Muscle layer of duodenum (tissue), 2 donors: ENCODE data around the gene GNAQ.

Source experiments
- H3K27ac ChIP-seq: one replicate; pipeline ENCODE4 v1.7.0; 2013; ENCODE audit warnings: mild to moderate bottlenecking, low read length
- H3K27me3 ChIP-seq: one replicate; pipeline ENCODE4 v1.7.0; 2013; ENCODE audit warnings: low read depth, mild to moderate bottlenecking, control low read depth, low read length
- H3K36me3 ChIP-seq, 2 donors: one replicate each; pipeline ENCODE4 v1.7.0; 2013; ENCODE audit warnings: low read length in 2 of 2, control low read depth in 1 of 2, mild to moderate bottlenecking in 1 of 2; ENCODE audit not compliant: insufficient read depth in 2 of 2, control insufficient read depth in 1 of 2
- H3K4me1 ChIP-seq, 2 donors: one replicate each; pipeline ENCODE4 v1.7.0; 2013; ENCODE audit warnings: low read length in 2 of 2, mild to moderate bottlenecking in 2 of 2, control low read depth in 1 of 2, moderate library complexity in 1 of 2; ENCODE audit not compliant: insufficient read depth in 2 of 2, control insufficient read depth in 1 of 2
- H3K4me3 ChIP-seq, 2 donors: one replicate each; pipeline ENCODE4 v1.7.0; 2013; ENCODE audit warnings: low read length in 2 of 2, low read depth in 1 of 2, mild to moderate bottlenecking in 1 of 2
- H3K9me3 ChIP-seq, 2 donors: one replicate each; pipeline ENCODE4 v1.7.0; 2013; ENCODE audit warnings: low read length in 2 of 2, control low read depth in 1 of 2, mild to moderate bottlenecking in 1 of 2; ENCODE audit not compliant: control insufficient read depth in 1 of 2
- donor health status: healthy.

Gene GNAQ

GRCh38 chr9:77912895-77913693 is 118.5 kb downstream of the GNAQ start:
- peaks cover 0 to 3% of the 10 kb centered on the region in 2 donors for H3K9me3 ChIP-seq
- no peaks in the 10 kb centered on the region for H3K36me3 ChIP-seq
- H3K4me3 ChIP-seq = no peak overlapping the region
- H3K27me3 ChIP-seq = no peaks in the 10 kb centered on the region
- H3K4me1 ChIP-seq = peaks cover 0 to 17% of the 10 kb centered on the region in 2 donors
- no peak overlapping the region for H3K27ac ChIP-seq

DNA sequence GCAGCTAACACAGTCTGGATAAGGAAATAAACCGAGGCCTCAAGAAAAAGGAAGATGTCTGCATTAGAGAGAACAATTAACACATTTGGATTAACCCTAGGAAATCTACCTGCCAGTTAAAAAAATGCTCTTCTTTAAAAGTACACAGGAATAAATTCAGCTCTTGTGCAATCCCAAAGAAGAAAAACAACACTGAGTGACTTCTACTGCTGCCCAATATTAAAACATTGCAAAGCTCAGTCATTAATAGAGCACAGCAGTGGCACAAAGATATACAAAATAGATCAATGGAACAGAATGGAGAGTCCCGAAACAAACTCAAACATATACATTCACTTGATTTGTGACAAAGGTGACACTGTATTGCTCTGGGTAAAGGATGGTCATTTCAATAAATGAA is 119.7 kb downstream of the GNAQ start:
- Histone ChIP-seq H3K4me1 (peaks cover 0 to 23% of the 10 kb centered on the region in 2 donors), H3K27ac (no peak overlapping the region), H3K27me3 (no peaks in the 10 kb centered on the region), H3K36me3 (no peaks in the 10 kb centered on the region), H3K4me3 (no peak overlapping the region), H3K9me3 (peaks cover 0 to 3% of the 10 kb centered on the region in 2 donors)

DNA sequence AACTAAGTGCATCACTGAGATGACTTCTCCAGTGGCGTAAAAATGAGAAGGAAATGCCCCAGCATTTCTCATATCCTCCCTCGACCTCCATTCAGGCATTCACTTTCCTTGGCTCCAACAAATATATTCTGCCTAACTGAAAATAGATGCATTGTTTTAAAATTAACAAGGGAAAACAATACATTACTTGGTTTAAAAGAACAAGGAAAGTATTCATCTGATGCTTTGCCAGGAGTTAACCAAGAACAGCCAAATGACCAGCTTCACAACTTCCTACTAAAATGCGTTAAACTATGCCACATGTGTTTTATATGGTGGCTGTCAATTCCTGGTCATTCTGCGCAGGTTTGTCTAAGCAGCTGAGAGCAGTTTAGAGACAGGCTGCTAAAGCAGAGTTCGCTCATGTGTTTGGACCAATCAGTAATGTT is 121.4 kb downstream of the GNAQ start:
- H3K27ac ChIP-seq = no peak overlapping the region
- no peaks in the 10 kb centered on the region for H3K27me3 ChIP-seq
- peaks cover 0 to 3% of the 10 kb centered on the region in 2 donors for H3K9me3 ChIP-seq
- peaks cover 0 to 20% of the 10 kb centered on the region in 2 donors for H3K4me1 ChIP-seq
- H3K4me3 ChIP-seq = no peak overlapping the region
- H3K36me3 ChIP-seq = no peaks in the 10 kb centered on the region

GRCh38 chr9:77909306-77909705 is 122.3 kb downstream of the GNAQ start:
- peaks cover 0 to 3% of the 10 kb centered on the region in 2 donors for H3K9me3 ChIP-seq
- no peak overlapping the region for H3K27ac ChIP-seq
- peaks cover 0 to 20% of the 10 kb centered on the region in 2 donors for H3K4me1 ChIP-seq
- H3K4me3 ChIP-seq = no peak overlapping the region
- H3K27me3 ChIP-seq = no peaks in the 10 kb centered on the region
- no peaks in the 10 kb centered on the region for H3K36me3 ChIP-seq

DNA sequence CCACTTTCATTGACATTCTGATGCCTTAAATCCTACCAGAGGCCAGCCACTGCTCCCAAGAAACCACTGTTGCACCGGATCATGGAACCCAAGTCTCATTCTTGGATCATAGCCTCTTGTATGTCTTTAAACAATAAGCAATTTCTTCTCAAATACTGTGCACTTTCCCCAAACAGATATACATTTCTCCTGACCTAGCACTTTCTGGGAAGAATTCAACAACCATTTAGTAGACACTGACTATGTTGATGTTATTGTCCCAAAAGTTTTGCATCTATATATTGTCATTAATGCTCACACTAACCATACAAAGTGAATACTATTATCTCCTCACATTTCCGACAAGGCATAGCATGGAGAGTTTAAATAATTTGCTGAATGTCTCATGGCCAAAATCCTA is 123.3 kb downstream of the GNAQ start:
- H3K4me1 ChIP-seq = peaks cover 0 to 20% of the 10 kb centered on the region in 2 donors
- no peak overlapping the region for H3K27ac ChIP-seq
- H3K9me3 ChIP-seq = peaks cover 0 to 3% of the 10 kb centered on the region in 2 donors
- no peaks in the 10 kb centered on the region for H3K36me3 ChIP-seq
- no peaks in the 10 kb centered on the region for H3K27me3 ChIP-seq
- no peak overlapping the region for H3K4me3 ChIP-seq

GRCh38 chr9:77907585-77907984 is 124.0 kb downstream of the GNAQ start:
- H3K4me1 ChIP-seq = peaks cover 0 to 20% of the 10 kb centered on the region in 2 donors
- H3K27me3 ChIP-seq = no peaks in the 10 kb centered on the region
- H3K36me3 ChIP-seq = no peaks in the 10 kb centered on the region
- H3K4me3 ChIP-seq = no peak overlapping the region
- H3K27ac ChIP-seq = no peak overlapping the region
- no peaks in the 10 kb centered on the region for H3K9me3 ChIP-seq

DNA sequence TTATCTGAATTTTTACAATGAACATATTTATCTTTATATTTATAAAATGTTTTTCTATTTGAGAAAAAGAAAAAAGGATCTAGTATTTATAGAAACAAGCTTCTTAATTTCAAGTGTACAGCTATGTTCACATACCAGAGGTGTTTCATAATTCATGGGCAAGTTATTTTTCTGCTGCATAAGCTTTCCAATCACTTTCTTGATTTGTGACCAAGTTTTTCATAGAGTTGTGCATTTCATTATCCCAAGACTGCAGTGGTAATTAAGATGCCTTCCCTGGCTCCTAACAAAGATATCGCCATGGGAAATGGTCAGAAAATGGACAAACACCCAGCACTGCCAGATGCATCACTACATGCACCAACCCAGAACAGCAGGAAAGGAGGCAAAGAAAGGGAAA is 124.6 kb downstream of the GNAQ start:
- H3K36me3 ChIP-seq = no peaks in the 10 kb centered on the region
- no peaks in the 10 kb centered on the region for H3K9me3 ChIP-seq
- peaks cover 0 to 20% of the 10 kb centered on the region in 2 donors for H3K4me1 ChIP-seq
- no peak overlapping the region for H3K27ac ChIP-seq
- no peaks in the 10 kb centered on the region for H3K27me3 ChIP-seq
- H3K4me3 ChIP-seq = no peak overlapping the region

DNA sequence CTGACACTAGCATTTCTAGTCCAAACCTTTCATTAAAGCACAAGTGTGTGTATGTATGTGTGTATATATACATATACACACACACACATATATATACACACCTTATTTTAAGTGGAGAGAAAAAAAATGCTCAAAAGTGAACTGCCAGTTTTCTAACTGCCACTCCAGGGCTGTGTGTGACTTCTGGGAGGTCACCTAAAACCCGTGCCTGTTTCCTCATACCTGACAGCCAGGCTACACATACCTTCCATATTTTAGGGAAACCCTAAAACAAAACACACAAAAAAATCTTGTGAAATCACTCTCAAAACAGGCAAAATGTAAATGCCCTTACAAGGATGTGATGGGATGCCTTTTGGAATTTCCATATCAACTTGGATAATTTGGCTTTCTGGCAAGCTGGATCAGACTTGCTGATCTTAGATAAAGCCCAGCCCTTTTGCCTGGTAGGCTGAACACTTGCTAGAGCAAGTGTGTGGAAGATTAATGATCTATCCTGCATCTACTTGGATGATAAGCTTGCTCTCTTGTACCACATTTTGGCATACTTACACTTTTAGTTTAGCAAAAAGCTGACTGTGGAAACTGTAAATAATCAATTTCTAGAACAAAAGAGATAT is 127.8 kb downstream of the GNAQ start:
- H3K27ac ChIP-seq = no peak overlapping the region
- H3K9me3 ChIP-seq = no peaks in the 10 kb centered on the region
- H3K27me3 ChIP-seq = no peaks in the 10 kb centered on the region
- H3K36me3 ChIP-seq = no peaks in the 10 kb centered on the region
- H3K4me3 ChIP-seq = no peak overlapping the region
- H3K4me1 ChIP-seq = peaks cover 0 to 8% of the 10 kb centered on the region in 2 donors

- no peak overlapping the region for H3K4me3 ChIP-seq
- H3K27me3 ChIP-seq = no peaks in the 10 kb centered on the region
- no peaks in the 10 kb centered on the region for H3K9me3 ChIP-seq
- peaks cover 0 to 6% of the 10 kb centered on the region in 2 donors for H3K4me1 ChIP-seq
- no peak overlapping the region for H3K27ac ChIP-seq
- H3K36me3 ChIP-seq = no peaks in the 10 kb centered on the region
Observed at GRCh38 chr9:77901771-77902170, 129.8 kb downstream of the GNAQ start.

- Histone ChIP-seq H3K27me3 (no peaks in the 10 kb centered on the region), H3K9me3 (no peaks in the 10 kb centered on the region), H3K36me3 (no peaks in the 10 kb centered on the region), H3K4me3 (no peak overlapping the region), H3K4me1 (peaks cover 0 to 9% of the 10 kb centered on the region in 2 donors), H3K27ac (no peak overlapping the region)
Observed at GRCh38 chr9:77901018-77901417, 130.6 kb downstream of the GNAQ start.

DNA sequence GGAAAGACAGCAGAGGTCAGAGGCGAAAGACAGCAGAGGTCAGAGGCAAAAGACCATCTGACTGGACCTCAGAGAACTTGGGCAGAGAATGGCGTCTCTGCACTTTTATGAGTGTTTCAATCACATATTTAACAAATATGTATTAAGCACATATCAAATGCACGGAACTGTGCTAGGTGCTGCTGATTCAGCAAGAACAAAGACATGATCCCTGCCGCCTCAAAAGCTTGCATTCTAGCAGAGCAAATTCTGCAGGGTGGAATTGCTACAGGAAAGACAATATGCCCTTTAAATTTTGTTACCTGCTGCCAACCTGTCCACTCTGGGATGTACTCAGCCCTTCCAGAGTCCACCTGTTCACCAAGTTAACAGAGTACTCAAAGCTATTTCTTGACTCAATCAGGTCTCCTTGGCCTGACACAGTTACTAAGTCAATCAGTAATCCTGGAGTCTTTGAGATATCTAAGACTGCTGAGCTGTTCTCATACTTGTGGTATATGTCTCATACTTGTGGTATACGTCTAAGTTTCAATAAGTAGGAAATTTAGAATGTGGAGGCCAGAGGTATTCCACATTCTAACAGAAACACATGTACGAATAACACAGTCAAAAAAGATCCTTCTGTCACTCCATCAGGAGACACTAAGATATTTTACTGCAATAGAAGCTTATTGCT is 131.8 kb downstream of the GNAQ start:
- no peaks in the 10 kb centered on the region for H3K36me3 ChIP-seq
- H3K4me1 ChIP-seq = peaks cover 0 to 9% of the 10 kb centered on the region in 2 donors
- no peaks in the 10 kb centered on the region for H3K27me3 ChIP-seq
- no peak overlapping the region for H3K4me3 ChIP-seq
- no peak overlapping the region for H3K27ac ChIP-seq
- no peaks in the 10 kb centered on the region for H3K9me3 ChIP-seq
